SJSA1 (cell line): ENCODE data around the gene ZNF500. TPM values are rescaled to one million over a fixed set of nuclear protein-coding genes. Genes with fewer than 3 reads are reported as not detected.

Experiments used
- DNase-seq, 2 experiments: peaks; one replicate each; pipeline ENCODE4 v3.0.0-alpha.2; 2015 to 2020; ENCODE audit warnings: low spot score in 2 of 2, low read depth in 1 of 2
- H3K27ac ChIP-seq: fragments of 250-450 bp; sonication (Bioruptor Pico); 2 replicates; pipeline ENCODE4 v1.5.1; 2020; ENCODE audit warnings: mild to moderate bottlenecking, moderate library complexity
- H3K27me3 ChIP-seq: fragments of 250-450 bp; sonication (Bioruptor Pico); replicated peaks from 2 replicates; pipeline ENCODE4 v1.5.1; 2020; ENCODE audit warnings: mild to moderate bottlenecking, moderate library complexity
- H3K36me3 ChIP-seq: fragments of 250-450 bp; sonication (Bioruptor Pico); 2 replicates; pipeline ENCODE4 v1.5.1; 2020; ENCODE audit warnings: mild to moderate bottlenecking
- H3K4me1 ChIP-seq: fragments of 250-450 bp; sonication (Bioruptor Pico); replicated peaks from 2 replicates; pipeline ENCODE4 v1.6.1; 2021; ENCODE audit warnings: mild to moderate bottlenecking
- H3K4me3 ChIP-seq: fragments of 250-450 bp; sonication (Bioruptor Pico); 2 replicates; pipeline ENCODE4 v1.5.1; 2020; ENCODE audit warnings: mild to moderate bottlenecking
- H3K9me3 ChIP-seq: fragments of 250-450 bp; sonication (Bioruptor Pico); replicated peaks from 2 replicates; pipeline ENCODE4 v1.5.1; 2020; ENCODE audit warnings: mild to moderate bottlenecking
- total RNA-seq: library from RNA; depleted of rRNA; stranded (reverse); fragments of >200 nt; shearing (Covaris generic); gene quantifications from 2 replicates; pipeline ENCODE4 v1.2.3, GENCODE V29; 2014; rRNA removed

ZNF500 gene
- total RNA-seq: 8.8 and 15.1 TPM in 2 replicates

- Histone ChIP-seq H3K27ac (peak within 1 kb of the TSS; percentile 75), H3K27me3 (no peaks in the 10 kb centered on the region), H3K4me3 (peak within 1 kb of the TSS; percentile 96), H3K9me3 (0 out of 2 replicates have a peak, but pooled peaks cover 4% of the 10 kb centered on the region), H3K36me3 (peaks cover 43% of the 10 kb centered on the region), H3K4me1 (peaks cover 19% of the 10 kb centered on the region)
- DNase-seq: peak; percentile 86 to 98
These were observed at the start of gene ZNF500 for GRCh38 chr16:4766875-4767628. Gene ZNF500, minus strand, starts transcription at chr16:4767162. Its CDS starts 1,184 bp downstream, at chr16:4765978.

- DNase-seq: no peak
- Histone ChIP-seq H3K4me1 (no peaks in the 10 kb centered on the region), H3K4me3 (no peak overlapping the region), H3K9me3 (no peaks in the 10 kb centered on the region), H3K27ac (no peak overlapping the region), H3K36me3 (peaks cover 87% of the 10 kb centered on the region), H3K27me3 (no peaks in the 10 kb centered on the region)
These were observed 47.7 kb upstream of the ZNF500 start for GRCh38 chr16:4814542-4815173.

GRCh38 chr16:4814046-4814445 is 47.1 kb upstream of the ZNF500 start:
- H3K36me3 ChIP-seq: peaks cover 86% of the 10 kb centered on the region
- H3K9me3 ChIP-seq: no peaks in the 10 kb centered on the region
- no peak overlapping the region for H3K27ac ChIP-seq

DNA sequence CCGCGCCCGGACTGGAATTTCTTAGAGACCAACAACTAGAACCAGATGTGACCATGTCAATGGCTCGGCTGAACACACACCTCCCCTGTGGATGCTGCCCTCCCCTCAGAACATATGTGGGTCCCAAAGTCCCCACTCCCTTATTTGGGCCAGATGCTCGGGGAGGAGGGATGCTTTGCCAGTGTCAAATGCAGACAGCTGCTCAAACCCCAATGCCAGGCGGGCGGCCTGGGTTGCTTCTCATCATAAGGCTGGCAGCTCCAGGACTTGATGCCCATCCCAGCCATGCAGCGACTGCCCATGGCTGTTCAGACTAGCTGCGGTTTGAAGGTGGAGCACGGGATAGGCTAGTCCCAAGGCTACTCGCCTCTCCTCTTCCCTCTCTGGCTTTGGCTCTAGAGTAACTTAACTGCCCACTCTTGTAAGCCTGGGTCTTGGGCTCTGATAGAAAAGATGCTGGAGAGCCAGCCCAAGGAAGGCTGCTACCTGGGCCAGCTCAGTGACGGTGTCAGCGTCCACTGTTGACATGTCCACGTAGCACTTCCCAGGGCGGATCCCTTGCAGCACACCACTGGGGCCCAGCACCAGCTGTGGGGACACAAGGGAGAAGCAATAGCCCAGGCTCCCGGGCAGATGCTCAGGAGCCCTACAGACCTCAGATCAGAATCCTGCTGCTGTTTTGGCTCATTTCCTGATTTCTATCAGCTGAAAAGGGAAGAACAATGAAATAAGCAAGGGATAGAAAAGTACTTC is 46.5 kb upstream of the ZNF500 start:
- Histone ChIP-seq H3K27ac (no peak overlapping the region), H3K4me3 (no peak overlapping the region), H3K9me3 (no peaks in the 10 kb centered on the region), H3K36me3 (peaks cover 84% of the 10 kb centered on the region), H3K27me3 (no peaks in the 10 kb centered on the region), H3K4me1 (no peaks in the 10 kb centered on the region)
- DNase-seq: no peak

More at GRCh38 chr16:4814046-4814445, 47.1 kb upstream of the ZNF500 start:
- no peak overlapping the region for H3K4me3 ChIP-seq
- H3K27me3 ChIP-seq: no peaks in the 10 kb centered on the region
- no peaks in the 10 kb centered on the region for H3K4me1 ChIP-seq
- no peak for DNase-seq

DNA sequence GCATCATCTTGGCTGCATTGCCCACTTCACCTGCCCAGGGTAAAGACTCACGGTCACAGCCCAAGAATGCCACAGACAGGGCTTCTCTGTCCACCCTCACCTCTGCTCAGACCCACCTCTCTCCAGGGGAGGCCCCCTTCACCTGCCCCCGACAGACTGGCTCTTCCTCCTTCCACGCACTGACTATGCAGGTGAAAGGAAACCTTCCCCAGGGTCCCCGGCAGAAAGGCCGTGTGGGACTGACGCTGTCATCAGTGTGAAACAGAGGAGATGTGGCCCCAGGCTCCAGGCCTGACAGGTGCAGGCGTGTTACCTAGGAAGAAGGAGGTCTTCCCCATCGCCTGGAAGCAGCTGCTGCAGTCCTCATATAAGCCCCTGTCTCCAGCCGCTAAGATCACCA is 44.8 kb upstream of the ZNF500 start:
- DNase-seq: no peak
- H3K9me3 ChIP-seq: no peaks in the 10 kb centered on the region
- no peak overlapping the region for H3K4me3 ChIP-seq
- H3K27me3 ChIP-seq: no peaks in the 10 kb centered on the region
- H3K36me3 ChIP-seq: peaks cover 82% of the 10 kb centered on the region
- no peak overlapping the region for H3K27ac ChIP-seq
- H3K4me1 ChIP-seq: no peaks in the 10 kb centered on the region

DNA sequence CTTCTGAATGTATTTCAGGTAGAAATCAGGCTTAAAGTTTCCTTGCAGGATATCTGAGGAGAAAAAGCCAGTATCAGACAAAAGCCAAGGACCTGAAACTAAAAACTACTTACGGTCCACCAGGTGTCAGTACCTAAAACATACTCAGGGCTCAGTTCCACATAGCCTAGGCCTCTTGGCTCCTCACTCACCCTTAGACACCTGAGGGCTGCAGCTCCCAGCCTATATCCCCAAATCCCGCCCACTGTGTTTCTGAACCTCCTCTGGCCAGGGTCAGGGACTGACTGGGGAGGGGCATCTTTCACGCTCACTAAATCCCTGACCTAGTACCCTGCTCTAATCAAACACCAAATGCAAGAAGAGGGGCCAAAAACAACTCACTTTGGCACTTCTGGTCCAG is 44.3 kb upstream of the ZNF500 start:
- Histone ChIP-seq H3K9me3 (no peaks in the 10 kb centered on the region), H3K27me3 (no peaks in the 10 kb centered on the region), H3K4me1 (no peaks in the 10 kb centered on the region), H3K4me3 (no peak overlapping the region), H3K36me3 (peaks cover 79% of the 10 kb centered on the region), H3K27ac (no peak overlapping the region)
- no peak for DNase-seq

- H3K4me3 ChIP-seq: no peak overlapping the region
- no peak overlapping the region for H3K27ac ChIP-seq
- no peak for DNase-seq
- peaks cover 9% of the 10 kb centered on the region for H3K4me1 ChIP-seq
- peaks cover 62% of the 10 kb centered on the region for H3K36me3 ChIP-seq
- no peaks in the 10 kb centered on the region for H3K27me3 ChIP-seq
- H3K9me3 ChIP-seq: no peaks in the 10 kb centered on the region
These were observed 39.3 kb upstream of the ZNF500 start for GRCh38 chr16:4806280-4806679.

DNA sequence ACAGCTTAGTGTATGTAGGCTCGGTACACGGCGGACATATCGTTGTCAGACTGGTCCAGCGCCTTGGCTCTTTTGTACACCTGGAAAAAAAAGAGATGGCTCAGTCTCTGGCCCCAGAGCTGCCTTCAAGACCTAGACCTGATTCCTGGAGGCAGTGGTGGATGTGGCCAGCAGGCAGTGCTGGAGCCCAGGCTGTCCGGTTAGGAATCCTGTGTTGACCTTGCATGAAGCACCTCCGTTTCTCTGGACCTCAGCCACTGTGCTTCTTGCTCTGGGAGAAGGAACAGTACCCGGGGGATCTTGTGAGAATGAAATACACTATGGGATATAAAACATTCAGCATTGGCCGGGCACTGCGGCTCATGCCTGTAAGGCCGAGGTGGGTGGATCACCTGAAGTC is 38.3 kb upstream of the ZNF500 start:
- peaks cover 55% of the 10 kb centered on the region for H3K36me3 ChIP-seq
- H3K9me3 ChIP-seq: no peaks in the 10 kb centered on the region
- H3K27me3 ChIP-seq: no peaks in the 10 kb centered on the region
- peaks cover 9% of the 10 kb centered on the region for H3K4me1 ChIP-seq
- no peak overlapping the region for H3K27ac ChIP-seq
- no peak overlapping the region for H3K4me3 ChIP-seq
- DNase-seq: no peak

GRCh38 chr16:4803898-4804762 is 37.2 kb upstream of the ZNF500 start:
- Histone ChIP-seq H3K36me3 (peaks cover 48% of the 10 kb centered on the region), H3K4me3 (no peak overlapping the region), H3K4me1 (peaks cover 9% of the 10 kb centered on the region), H3K9me3 (no peaks in the 10 kb centered on the region), H3K27me3 (no peaks in the 10 kb centered on the region), H3K27ac (no peak overlapping the region)
- no peak for DNase-seq

DNA sequence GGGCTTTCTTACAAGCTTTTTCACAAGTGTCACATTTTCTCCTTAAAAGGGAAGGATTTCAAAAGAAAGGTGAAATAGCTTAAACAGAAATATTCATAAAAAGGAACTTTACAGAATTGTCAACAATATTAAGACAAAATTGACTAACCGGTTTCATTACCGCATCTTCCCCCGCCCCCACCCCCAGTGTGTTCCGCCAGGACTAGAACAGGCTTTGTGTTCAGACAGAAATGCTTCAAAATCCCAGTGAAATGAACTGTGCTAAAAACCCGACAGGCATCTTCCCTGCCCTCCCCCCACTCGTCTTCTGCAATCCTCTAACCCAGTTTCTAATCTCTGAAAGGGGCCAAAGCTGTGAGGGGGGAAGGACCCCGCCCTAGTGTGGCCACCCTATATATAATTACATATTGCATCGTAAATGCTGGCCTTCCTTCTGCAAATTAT is 36.5 kb upstream of the ZNF500 start:
- peak overlapping the region; percentile 87 for H3K4me3 ChIP-seq
- H3K36me3 ChIP-seq: peaks cover 46% of the 10 kb centered on the region
- DNase-seq: no peak
- H3K27me3 ChIP-seq: no peaks in the 10 kb centered on the region
- no peak overlapping the region for H3K27ac ChIP-seq
- H3K4me1 ChIP-seq: peaks cover 9% of the 10 kb centered on the region
- H3K9me3 ChIP-seq: no peaks in the 10 kb centered on the region

DNA sequence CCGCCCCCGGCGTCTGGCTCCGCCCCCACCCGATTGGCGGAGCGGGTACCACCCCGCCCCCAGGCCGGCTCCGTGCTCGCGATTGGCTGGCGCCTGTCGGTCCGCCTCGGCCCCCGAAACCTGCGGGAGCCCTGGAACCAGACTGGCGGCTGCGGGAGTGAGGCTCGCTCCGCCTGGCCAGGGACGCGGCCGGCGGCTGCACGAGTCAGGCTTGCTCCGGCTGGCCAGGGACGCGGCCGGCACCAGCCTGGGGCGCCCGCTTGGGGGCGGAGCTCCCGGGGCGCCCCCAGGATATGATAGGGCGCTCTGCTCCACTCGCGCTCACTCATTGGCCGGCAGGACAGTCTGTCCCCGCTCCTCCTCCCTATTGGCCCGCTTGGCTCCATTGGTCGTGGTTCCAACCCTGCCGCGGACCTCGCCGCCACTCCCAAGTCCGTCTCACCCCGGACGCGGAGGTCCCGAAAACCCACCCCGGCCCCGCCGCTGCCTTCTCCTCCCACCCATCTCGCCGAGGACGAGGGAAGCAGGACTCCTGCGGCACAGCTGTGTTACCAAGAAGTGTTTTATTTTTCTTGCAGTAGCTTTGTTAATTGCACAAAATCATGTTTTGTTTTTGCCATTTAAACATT is 35.8 kb upstream of the ZNF500 start:
- DNase-seq: peak; percentile 92 to 96
- Histone ChIP-seq H3K9me3 (no peaks in the 10 kb centered on the region), H3K27me3 (no peaks in the 10 kb centered on the region), H3K36me3 (peaks cover 41% of the 10 kb centered on the region), H3K4me3 (peak overlapping the region; percentile 87), H3K27ac (0 out of 2 replicates have a peak overlapping the region, but pooled peaks have one; percentile 11), H3K4me1 (peaks cover 9% of the 10 kb centered on the region)

GRCh38 chr16:4801962-4802658 is 35.1 kb upstream of the ZNF500 start, which contains the start of gene ROGDI:
Gene ROGDI, minus strand, starts transcription at chr16:4802633. Its CDS starts 62 bp downstream, at chr16:4802571.
- DNase-seq: peak in 1 of 2 experiments; percentile 52
- H3K9me3 ChIP-seq: no peaks in the 10 kb centered on the region
- 0 out of 2 replicates have a peak within 1 kb of the TSS, but pooled peaks have one; percentile 11 for H3K27ac ChIP-seq
- peaks cover 9% of the 10 kb centered on the region for H3K4me1 ChIP-seq
- no peaks in the 10 kb centered on the region for H3K27me3 ChIP-seq
- H3K36me3 ChIP-seq: peaks cover 34% of the 10 kb centered on the region
- peak within 1 kb of the TSS; percentile 87 for H3K4me3 ChIP-seq
